HG02642 (cell line): ENCODE results near the gene TEAD4.

Experiments used
- ATAC-seq: cut with Tn5 transposase; IDR thresholded peaks from one replicate; pipeline ENCODE4 v1.9.1; 2021; ENCODE audit warnings: mild to moderate bottlenecking; ENCODE audit not compliant: unreplicated experiment, poor library complexity

The TEAD4 gene

DNA sequence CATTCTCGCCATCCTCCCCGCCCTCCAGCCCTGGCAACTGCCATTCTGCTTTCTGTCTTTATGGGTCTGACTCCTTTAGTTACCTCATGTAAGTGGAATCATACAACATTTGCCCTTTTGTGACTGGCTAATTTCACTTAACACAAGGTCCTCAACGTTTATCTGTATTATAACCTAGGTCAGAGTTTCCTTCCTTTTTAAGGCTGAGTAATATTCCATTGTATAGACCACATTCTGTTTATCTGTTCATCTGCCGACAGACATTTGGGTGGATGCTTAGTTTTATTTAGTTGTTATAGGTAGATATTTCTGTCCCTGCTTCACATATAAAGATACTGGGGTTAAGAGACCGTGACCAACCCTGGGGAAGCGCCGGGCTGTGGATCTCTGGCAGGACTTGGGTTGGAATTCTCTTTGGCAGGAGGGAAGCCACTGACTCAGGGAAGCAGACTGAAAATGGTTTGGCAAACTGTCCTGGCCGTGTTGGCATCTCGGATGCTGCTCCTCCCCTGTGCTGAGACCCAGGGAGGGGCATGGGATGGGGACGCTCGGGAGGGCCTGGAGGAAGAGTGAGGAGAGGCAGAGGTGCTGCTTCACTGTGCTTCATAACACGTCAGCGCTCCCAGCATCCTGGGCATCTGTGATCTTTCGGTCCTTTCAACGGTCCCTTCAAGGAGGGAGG is 38.9 kb downstream of the TEAD4 start:
- ATAC-seq = no peak

- no peak for ATAC-seq
Measured at GRCh38 chr12:2998789-2999264, 39.6 kb downstream of the TEAD4 start.

- no peak for ATAC-seq
Measured at GRCh38 chr12:2999265-2999841, 40.2 kb downstream of the TEAD4 start.

DNA sequence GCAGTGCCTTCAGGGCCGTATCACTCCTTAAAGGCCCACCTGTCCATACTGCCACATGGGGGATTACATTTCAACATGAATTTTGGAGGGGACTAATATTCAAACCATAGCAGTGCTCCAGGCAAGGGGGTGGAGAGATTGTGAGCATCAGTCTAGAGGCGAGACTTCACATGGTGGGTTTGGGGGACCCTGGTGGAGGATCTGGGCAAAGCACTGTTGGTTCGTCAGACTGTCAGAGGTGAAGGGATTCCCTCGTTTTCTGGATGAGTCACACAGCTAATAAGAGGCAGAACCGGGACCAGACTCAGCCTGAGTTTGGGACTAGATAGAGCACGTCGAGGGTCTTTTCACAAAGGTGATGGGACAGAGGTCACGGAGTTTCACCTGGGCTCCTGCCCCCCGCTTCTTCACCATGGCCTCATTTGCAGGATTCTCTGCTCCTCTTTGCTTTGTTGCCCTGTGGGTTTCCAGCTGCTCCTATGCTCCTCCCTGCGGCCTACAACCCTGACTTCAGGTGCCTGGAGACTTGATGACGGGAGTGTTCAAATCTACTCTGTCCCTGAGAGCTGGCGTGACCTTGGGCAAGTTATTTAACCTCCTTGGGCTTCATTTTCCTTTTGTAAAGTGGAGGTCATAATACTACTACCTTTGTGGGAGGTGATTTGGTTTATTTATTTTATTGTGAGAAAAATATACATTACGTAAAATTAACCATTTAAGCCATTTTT is 41.5 kb downstream of the TEAD4 start:
- no peak for ATAC-seq

DNA sequence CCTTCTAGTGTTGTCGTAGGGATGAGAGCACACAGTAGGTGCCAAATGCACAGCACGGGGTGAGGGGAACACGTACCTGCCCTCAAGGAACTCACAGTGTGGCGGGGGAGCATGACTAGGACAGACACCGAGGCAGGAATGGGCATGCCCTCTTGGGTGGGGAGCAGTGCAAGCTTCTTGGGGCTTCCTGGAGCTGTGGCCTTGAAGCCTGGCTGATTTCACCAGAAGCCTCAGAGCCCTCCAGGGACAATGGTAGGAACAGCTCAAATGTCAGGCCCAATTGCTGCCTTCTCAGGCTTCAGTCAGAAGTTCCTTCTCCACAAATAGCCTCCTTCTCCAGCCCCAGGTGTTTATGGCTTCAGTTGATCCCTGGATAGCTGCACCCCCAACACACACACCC is 43.4 kb downstream of the TEAD4 start:
- ATAC-seq = no peak

DNA sequence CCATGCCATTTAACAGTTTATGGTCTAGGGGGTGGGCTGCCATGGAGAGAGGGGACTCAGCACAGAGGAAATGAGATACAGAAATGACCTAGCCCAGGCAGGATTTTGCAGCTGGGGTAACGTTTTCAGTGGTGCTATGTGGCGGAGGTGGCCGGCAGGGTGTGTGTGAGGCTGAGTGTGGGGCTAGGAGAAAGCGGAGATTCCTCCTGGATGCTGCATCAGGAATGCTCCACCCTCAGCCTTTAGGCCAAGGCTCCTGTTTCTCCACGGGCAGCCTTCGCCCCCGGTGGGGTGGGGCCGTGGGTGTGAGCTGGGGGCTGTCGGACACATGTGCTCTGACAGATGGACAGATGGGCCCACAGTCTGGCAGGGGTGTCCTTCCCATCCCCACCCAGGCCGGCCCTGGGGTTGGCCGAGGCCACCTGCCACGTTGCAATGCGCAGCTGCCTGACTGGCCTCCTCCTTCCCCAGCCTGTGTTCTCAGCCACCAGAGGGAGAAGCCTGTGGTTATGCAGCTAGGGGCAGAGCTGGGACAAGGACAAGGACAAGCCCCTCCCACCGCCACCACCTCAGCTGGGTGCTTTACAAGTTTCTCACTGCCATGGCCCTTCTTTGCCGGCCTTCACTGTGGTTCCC is 44.3 kb downstream of the TEAD4 start:
- no peak for ATAC-seq

- no peak for ATAC-seq
Measured at GRCh38 chr12:3004655-3005565, 45.7 kb downstream of the TEAD4 start.

DNA sequence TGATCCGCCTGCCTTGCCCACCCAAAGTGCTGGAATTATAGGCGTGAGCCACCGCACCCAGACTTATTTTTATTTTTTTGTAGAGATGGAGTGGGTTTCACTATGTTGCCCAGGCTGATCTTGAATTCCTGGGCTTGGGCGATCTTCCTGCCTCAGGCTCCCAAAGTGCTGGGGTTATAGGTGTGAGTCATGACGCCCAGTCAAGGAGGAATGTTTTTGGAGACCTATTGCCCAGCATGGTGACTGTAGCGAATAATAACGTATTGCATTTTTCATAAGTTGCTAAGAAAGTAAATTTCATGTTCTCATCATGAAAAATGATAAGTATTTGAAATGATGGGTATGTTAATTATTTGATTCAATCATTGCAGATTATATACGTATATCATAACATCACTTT is 46.5 kb downstream of the TEAD4 start:
- ATAC-seq = no peak

GRCh38 chr12:3009780-3010179 is 50.6 kb downstream of the TEAD4 start:
- no peak for ATAC-seq

GRCh38 chr12:3010214-3010930 is 51.2 kb downstream of the TEAD4 start:
- no peak for ATAC-seq

GRCh38 chr12:3012786-3013185 is 53.6 kb downstream of the TEAD4 start:
- no peak for ATAC-seq

GRCh38 chr12:3014641-3015040 is 55.4 kb downstream of the TEAD4 start:
- ATAC-seq = no peak

- no peak for ATAC-seq
Measured at GRCh38 chr12:3015356-3015755, 56.2 kb downstream of the TEAD4 start.

DNA sequence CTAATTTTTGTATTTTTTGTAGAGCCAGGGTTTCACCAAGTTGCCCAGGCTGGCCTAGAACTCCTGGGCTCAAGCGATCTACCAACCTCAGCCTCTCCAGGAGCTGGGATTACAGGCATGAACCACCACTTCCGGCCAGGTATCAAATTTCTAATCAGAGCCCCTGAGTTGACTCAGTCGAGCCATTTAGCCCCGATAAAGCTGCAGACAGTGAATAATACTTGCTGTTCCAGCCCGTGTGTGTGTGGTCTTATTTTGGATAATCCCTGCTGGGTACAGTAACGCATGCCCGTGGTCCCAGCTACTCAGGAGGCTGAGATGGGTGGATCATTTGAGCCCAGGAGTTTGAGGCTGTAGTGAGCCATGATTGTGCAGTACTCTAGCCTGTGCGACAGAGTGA is 57.0 kb downstream of the TEAD4 start:
- ATAC-seq = no peak

DNA sequence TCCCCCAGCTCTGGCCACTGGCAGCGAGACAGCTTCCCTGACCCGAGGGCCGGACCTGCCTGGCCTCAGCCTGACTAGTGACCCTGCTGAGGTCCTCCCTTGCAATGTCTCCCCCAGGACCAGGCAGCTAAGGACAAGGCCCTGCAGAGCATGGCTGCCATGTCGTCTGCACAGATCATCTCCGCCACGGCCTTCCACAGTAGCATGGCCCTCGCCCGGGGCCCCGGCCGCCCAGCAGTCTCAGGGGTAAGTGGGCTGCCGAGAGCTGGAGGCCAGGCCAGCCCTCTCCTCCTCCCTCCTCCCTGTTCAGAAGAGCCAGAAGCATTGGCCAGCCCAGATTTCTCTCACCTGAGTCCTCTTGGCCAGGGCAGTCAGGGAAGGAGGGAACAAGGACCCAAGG is 58.1 kb downstream of the TEAD4 start:
- no peak for ATAC-seq

GRCh38 chr12:3018284-3019004 is 59.2 kb downstream of the TEAD4 start:
- ATAC-seq = no peak

- ATAC-seq = no peak
Measured at GRCh38 chr12:3019005-3019680, 59.9 kb downstream of the TEAD4 start.

DNA sequence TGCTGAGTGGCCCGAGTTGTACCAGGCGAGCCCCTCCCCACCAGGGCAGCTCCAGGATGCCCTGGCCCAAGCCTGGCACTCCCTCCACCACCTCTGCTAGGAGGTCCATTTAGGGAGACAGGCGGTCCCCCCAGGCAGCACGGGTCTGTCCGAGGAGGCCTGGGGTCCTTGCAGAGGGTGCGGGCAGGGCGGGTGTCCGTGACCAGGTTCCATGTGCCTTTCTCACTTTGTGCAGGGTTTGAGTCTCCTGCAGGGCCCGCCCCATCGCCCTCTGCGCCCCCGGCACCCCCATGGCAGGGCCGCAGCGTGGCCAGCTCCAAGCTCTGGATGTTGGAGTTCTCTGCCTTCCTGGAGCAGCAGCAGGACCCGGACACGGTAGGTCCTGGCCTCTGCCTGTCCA is 61.2 kb downstream of the TEAD4 start:
- no peak for ATAC-seq
